ENCODE results near the gene SYT17.
A peak's percentile ranks its signal among the peaks of the same experiment; 100 is the strongest.

The SYT17 gene

GRCh38 chr16:19152042-19152441 lies 16.0 kb upstream of the SYT17 start:
- Histone ChIP-seq H3K9me3 (ENCODE audit: control insufficient read depth in 5 of 5, low read length in 5 of 5) (peaks cover 4 to 16% (median 8%) of the 10 kb centered on the region in 5 donors), H3K4me1 (ENCODE audit: control insufficient read depth in 5 of 5, insufficient read depth in 5 of 5, low read length in 5 of 5) (peaks cover 0 to 3% (median 0%) of the 10 kb centered on the region in 5 donors), H3K27me3 (ENCODE audit: control insufficient read depth in 5 of 5, insufficient read depth in 4 of 5, low read length in 5 of 5) (no peaks in the 10 kb centered on the region), H3K4me3 (ENCODE audit: low read depth in 1 of 5, low read length in 5 of 5) (no peak overlapping the region), H3K9ac (ENCODE audit: low read length in 5 of 5) (no peak overlapping the region), H3K36me3 (ENCODE audit: control insufficient read depth in 5 of 5, insufficient read depth in 5 of 5, low read length in 5 of 5) (no peaks in the 10 kb centered on the region), H3K27ac (ENCODE audit: low read depth, low read length) (no peak overlapping the region)

GRCh38 chr16:19153876-19154275 lies 14.2 kb upstream of the SYT17 start:
- Histone ChIP-seq H3K9me3 (ENCODE audit: control insufficient read depth in 5 of 5, low read length in 5 of 5) (peaks cover 0 to 9% (median 5%) of the 10 kb centered on the region in 5 donors), H3K4me1 (ENCODE audit: control insufficient read depth in 5 of 5, insufficient read depth in 5 of 5, low read length in 5 of 5) (peaks cover 0 to 3% (median 0%) of the 10 kb centered on the region in 5 donors), H3K27me3 (ENCODE audit: control insufficient read depth in 5 of 5, insufficient read depth in 4 of 5, low read length in 5 of 5) (no peaks in the 10 kb centered on the region), H3K9ac (ENCODE audit: low read length in 5 of 5) (no peak overlapping the region), H3K4me3 (ENCODE audit: low read depth in 1 of 5, low read length in 5 of 5) (no peak overlapping the region), H3K27ac (ENCODE audit: low read depth, low read length) (no peak overlapping the region), H3K36me3 (ENCODE audit: control insufficient read depth in 5 of 5, insufficient read depth in 5 of 5, low read length in 5 of 5) (no peaks in the 10 kb centered on the region)

DNA sequence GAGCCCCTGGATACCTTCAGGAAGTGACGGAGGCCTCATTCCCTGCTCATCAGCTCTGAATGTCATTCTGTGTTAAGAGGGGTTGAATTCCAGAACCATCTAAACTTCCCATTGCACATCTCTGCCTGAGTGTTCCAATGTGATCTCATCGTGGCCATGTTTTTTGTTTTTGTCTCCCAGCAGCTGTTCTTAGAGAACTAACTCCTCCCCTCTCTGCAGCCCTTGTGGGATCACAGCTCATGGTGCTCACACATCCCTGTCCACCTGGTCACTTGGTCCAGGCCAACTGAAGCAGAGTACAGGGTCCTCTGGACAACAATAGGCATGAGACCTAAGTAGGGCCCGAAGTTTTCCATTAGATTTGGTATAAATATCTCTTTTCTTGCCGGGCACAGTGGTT lies 6.0 kb upstream of the SYT17 start:
- Histone ChIP-seq H3K9me3 (ENCODE audit: control insufficient read depth in 5 of 5, low read length in 5 of 5) (no peaks in the 10 kb centered on the region), H3K27ac (ENCODE audit: low read depth, low read length) (no peak overlapping the region), H3K4me1 (ENCODE audit: control insufficient read depth in 5 of 5, insufficient read depth in 5 of 5, low read length in 5 of 5) (no peaks in the 10 kb centered on the region), H3K27me3 (ENCODE audit: control insufficient read depth in 5 of 5, insufficient read depth in 4 of 5, low read length in 5 of 5) (no peaks in the 10 kb centered on the region), H3K4me3 (ENCODE audit: low read depth in 1 of 5, low read length in 5 of 5) (no peak overlapping the region), H3K36me3 (ENCODE audit: control insufficient read depth in 5 of 5, insufficient read depth in 5 of 5, low read length in 5 of 5) (no peaks in the 10 kb centered on the region), H3K9ac (ENCODE audit: low read length in 5 of 5) (no peak overlapping the region)

- no peak overlapping the region for H3K27ac ChIP-seq (ENCODE audit: low read depth, low read length)
- H3K9me3 ChIP-seq (ENCODE audit: control insufficient read depth in 5 of 5, low read length in 5 of 5), result no peaks in the 10 kb centered on the region
- no peak overlapping the region for H3K4me3 ChIP-seq (ENCODE audit: low read depth in 1 of 5, low read length in 5 of 5)
- no peak overlapping the region for H3K9ac ChIP-seq (ENCODE audit: low read length in 5 of 5)
- H3K4me1 ChIP-seq (ENCODE audit: control insufficient read depth in 5 of 5, insufficient read depth in 5 of 5, low read length in 5 of 5), result peaks cover 0 to 7% (median 5%) of the 10 kb centered on the region in 5 donors
- H3K27me3 ChIP-seq (ENCODE audit: control insufficient read depth in 5 of 5, insufficient read depth in 4 of 5, low read length in 5 of 5), result no peaks in the 10 kb centered on the region
- no peaks in the 10 kb centered on the region for H3K36me3 ChIP-seq (ENCODE audit: control insufficient read depth in 5 of 5, insufficient read depth in 5 of 5, low read length in 5 of 5)
Observed at GRCh38 chr16:19163215-19163614, 4.8 kb upstream of the SYT17 start.

- Histone ChIP-seq H3K9ac (ENCODE audit: low read length in 5 of 5) (no peak overlapping the region), H3K4me3 (ENCODE audit: low read depth in 1 of 5, low read length in 5 of 5) (no peak overlapping the region), H3K27me3 (ENCODE audit: control insufficient read depth in 5 of 5, insufficient read depth in 4 of 5, low read length in 5 of 5) (peaks cover 0 to 3% (median 0%) of the 10 kb centered on the region in 5 donors), H3K9me3 (ENCODE audit: control insufficient read depth in 5 of 5, low read length in 5 of 5) (no peaks in the 10 kb centered on the region), H3K27ac (ENCODE audit: low read depth, low read length) (no peak overlapping the region), H3K4me1 (ENCODE audit: control insufficient read depth in 5 of 5, insufficient read depth in 5 of 5, low read length in 5 of 5) (peaks cover 0 to 16% (median 14%) of the 10 kb centered on the region in 5 donors), H3K36me3 (ENCODE audit: control insufficient read depth in 5 of 5, insufficient read depth in 5 of 5, low read length in 5 of 5) (no peaks in the 10 kb centered on the region)
Observed at GRCh38 chr16:19164285-19164684, 3.8 kb upstream of the SYT17 start.

DNA sequence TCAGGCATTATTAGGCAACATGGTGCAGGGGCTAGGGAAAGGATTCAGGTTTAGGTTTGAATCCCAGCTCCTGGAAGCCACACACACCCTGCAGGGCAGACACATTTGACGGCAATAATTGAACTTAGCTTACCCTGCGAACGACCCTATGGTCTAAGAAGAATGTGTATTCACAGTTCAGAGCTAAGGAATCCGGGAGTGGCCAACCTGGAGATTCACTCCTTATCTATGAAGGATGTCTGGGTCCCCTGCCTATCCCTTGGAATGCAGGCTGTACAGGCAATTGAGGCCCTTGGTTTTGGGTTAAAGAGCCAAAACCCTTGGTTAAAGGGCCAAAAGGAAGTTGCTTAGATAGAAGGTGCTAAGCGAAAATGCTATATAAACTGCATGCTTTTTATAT lies 2.9 kb upstream of the SYT17 start:
- Histone ChIP-seq H3K27ac (ENCODE audit: low read depth, low read length) (no peak overlapping the region), H3K4me1 (ENCODE audit: control insufficient read depth in 5 of 5, insufficient read depth in 5 of 5, low read length in 5 of 5) (peaks cover 0 to 18% (median 14%) of the 10 kb centered on the region in 5 donors), H3K4me3 (ENCODE audit: low read depth in 1 of 5, low read length in 5 of 5) (no peak overlapping the region)

GRCh38 chr16:19166500-19166899 lies 1.5 kb upstream of the SYT17 start:
- Histone ChIP-seq H3K9me3 (ENCODE audit: control insufficient read depth in 5 of 5, low read length in 5 of 5) (no peaks in the 10 kb centered on the region), H3K27me3 (ENCODE audit: control insufficient read depth in 5 of 5, insufficient read depth in 4 of 5, low read length in 5 of 5) (peaks cover 0 to 3% (median 0%) of the 10 kb centered on the region in 5 donors), H3K4me3 (ENCODE audit: low read depth in 1 of 5, low read length in 5 of 5) (no peak overlapping the region), H3K9ac (ENCODE audit: low read length in 5 of 5) (no peak overlapping the region), H3K36me3 (ENCODE audit: control insufficient read depth in 5 of 5, insufficient read depth in 5 of 5, low read length in 5 of 5) (no peaks in the 10 kb centered on the region), H3K4me1 (ENCODE audit: control insufficient read depth in 5 of 5, insufficient read depth in 5 of 5, low read length in 5 of 5) (peaks cover 0 to 18% (median 14%) of the 10 kb centered on the region in 5 donors), H3K27ac (ENCODE audit: low read depth, low read length) (no peak overlapping the region)

More for the DNA sequence above, 2.9 kb upstream of the SYT17 start:
- H3K9me3 ChIP-seq (ENCODE audit: control insufficient read depth in 5 of 5, low read length in 5 of 5), result no peaks in the 10 kb centered on the region
- H3K9ac ChIP-seq (ENCODE audit: low read length in 5 of 5), result no peak overlapping the region
- no peaks in the 10 kb centered on the region for H3K36me3 ChIP-seq (ENCODE audit: control insufficient read depth in 5 of 5, insufficient read depth in 5 of 5, low read length in 5 of 5)
- peaks cover 0 to 3% (median 0%) of the 10 kb centered on the region in 5 donors for H3K27me3 ChIP-seq (ENCODE audit: control insufficient read depth in 5 of 5, insufficient read depth in 4 of 5, low read length in 5 of 5)

GRCh38 chr16:19168371-19169081 lies 486 bp downstream of the SYT17 start:
- Histone ChIP-seq H3K9me3 (ENCODE audit: control insufficient read depth in 5 of 5, low read length in 5 of 5) (no peaks in the 10 kb centered on the region), H3K27me3 (ENCODE audit: control insufficient read depth in 5 of 5, insufficient read depth in 4 of 5, low read length in 5 of 5) (peaks cover 0 to 3% (median 0%) of the 10 kb centered on the region in 5 donors), H3K36me3 (ENCODE audit: control insufficient read depth in 5 of 5, insufficient read depth in 5 of 5, low read length in 5 of 5) (no peaks in the 10 kb centered on the region), H3K4me3 (ENCODE audit: low read depth in 1 of 5, low read length in 5 of 5) (peak overlapping the region in 4 of 5 donors; percentile 58 to 68 (median 62)), H3K4me1 (ENCODE audit: control insufficient read depth in 5 of 5, insufficient read depth in 5 of 5, low read length in 5 of 5) (peaks cover 0 to 18% (median 14%) of the 10 kb centered on the region in 5 donors), H3K27ac (ENCODE audit: low read depth, low read length) (no peak overlapping the region), H3K9ac (ENCODE audit: low read length in 5 of 5) (no peak overlapping the region)

DNA sequence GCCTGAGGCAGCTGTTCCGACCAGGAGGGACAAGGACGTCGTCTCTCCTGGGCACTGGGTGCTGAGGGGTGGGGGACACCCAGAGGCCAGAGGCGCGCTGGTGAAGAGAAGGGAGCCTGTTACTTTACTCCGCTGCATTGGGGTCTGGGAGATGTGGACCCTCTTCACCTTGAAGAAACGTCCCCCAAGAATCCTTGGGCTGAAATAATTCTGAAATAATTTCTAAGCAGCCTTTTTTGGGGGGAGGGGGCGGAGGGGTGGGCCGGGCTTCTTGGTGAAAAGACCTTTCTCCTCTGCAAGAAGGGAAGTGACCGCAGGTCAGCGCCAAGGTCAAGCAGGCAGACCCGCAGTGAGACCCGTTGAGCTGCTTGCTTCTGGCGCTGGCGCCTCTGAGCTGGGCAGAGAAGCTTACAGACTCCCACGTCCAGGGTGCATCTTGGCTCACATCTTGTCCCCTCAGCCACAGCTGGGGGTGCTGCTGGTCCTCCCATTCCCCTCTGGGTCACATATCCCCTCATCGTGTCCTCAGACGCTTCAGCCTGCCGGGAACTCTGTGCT lies 1.1 kb downstream of the SYT17 start:
- Histone ChIP-seq H3K27me3 (ENCODE audit: control insufficient read depth in 5 of 5, insufficient read depth in 4 of 5, low read length in 5 of 5) (peaks cover 0 to 3% (median 0%) of the 10 kb centered on the region in 5 donors), H3K9me3 (ENCODE audit: control insufficient read depth in 5 of 5, low read length in 5 of 5) (no peaks in the 10 kb centered on the region), H3K27ac (ENCODE audit: low read depth, low read length) (no peak overlapping the region), H3K9ac (ENCODE audit: low read length in 5 of 5) (no peak overlapping the region), H3K4me3 (ENCODE audit: low read depth in 1 of 5, low read length in 5 of 5) (peak overlapping the region in 2 of 5 donors; percentile 61 to 68), H3K4me1 (ENCODE audit: control insufficient read depth in 5 of 5, insufficient read depth in 5 of 5, low read length in 5 of 5) (peaks cover 0 to 18% (median 14%) of the 10 kb centered on the region in 5 donors), H3K36me3 (ENCODE audit: control insufficient read depth in 5 of 5, insufficient read depth in 5 of 5, low read length in 5 of 5) (no peaks in the 10 kb centered on the region)

DNA sequence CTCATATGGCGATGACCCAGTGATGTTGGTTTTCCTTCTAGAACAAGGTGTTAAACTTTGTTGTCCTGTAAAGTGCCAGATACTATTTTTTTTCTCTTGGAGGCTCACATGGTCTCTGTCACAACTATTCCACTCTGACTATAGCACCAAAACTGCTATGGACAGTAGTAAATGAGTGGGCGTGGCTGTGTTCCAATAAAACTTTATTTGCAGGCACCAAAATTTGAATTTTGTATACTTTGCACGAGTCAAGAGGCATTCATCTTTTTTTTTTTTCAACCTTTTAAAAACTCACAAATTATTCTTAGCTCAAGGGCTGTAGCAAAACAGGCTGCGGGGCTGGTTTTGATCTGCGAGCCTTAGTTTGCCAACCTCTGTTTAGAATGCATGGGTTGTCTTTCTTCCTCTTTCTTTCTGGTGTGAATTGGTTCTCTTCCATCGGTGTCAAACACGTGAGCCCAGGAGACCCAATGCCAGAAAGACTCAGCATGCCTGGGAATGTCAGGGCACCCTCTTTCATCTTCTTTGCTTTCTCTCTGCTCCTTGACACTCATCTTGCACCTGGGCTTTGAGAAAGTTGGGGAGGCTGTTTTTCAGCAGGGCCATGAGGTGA lies 2.1 kb downstream of the SYT17 start:
- Histone ChIP-seq H3K27ac (ENCODE audit: low read depth, low read length) (no peak overlapping the region), H3K9me3 (ENCODE audit: control insufficient read depth in 5 of 5, low read length in 5 of 5) (no peaks in the 10 kb centered on the region), H3K27me3 (ENCODE audit: control insufficient read depth in 5 of 5, insufficient read depth in 4 of 5, low read length in 5 of 5) (peaks cover 0 to 3% (median 0%) of the 10 kb centered on the region in 5 donors), H3K9ac (ENCODE audit: low read length in 5 of 5) (no peak overlapping the region), H3K36me3 (ENCODE audit: control insufficient read depth in 5 of 5, insufficient read depth in 5 of 5, low read length in 5 of 5) (no peaks in the 10 kb centered on the region), H3K4me3 (ENCODE audit: low read depth in 1 of 5, low read length in 5 of 5) (no peak overlapping the region), H3K4me1 (ENCODE audit: control insufficient read depth in 5 of 5, insufficient read depth in 5 of 5, low read length in 5 of 5) (peaks cover 0 to 18% (median 14%) of the 10 kb centered on the region in 5 donors)

All from subcutaneous abdominal adipose tissue (tissue), 5 donors.